SK-N-MC (cell line): Measurements from ENCODE around the gene ANKRD2.

Source experiments
- DNase-seq: peaks from one replicate; pipeline ENCODE4 v3.0.0-alpha.2; 2011; ENCODE audit warnings: low read depth, low spot score
- H3K27ac ChIP-seq: fragments of 200-600 bp; sonication (generic); 2 replicates; pipeline ENCODE4 v1.5.1; 2016; ENCODE audit warnings: mixed run types
- H3K36me3 ChIP-seq: fragments of 200-600 bp; sonication (generic); 2 replicates; pipeline ENCODE4 v1.6.1; 2017; ENCODE audit warnings: antibody characterized with exemption, low read length, mixed read lengths; ENCODE audit not compliant: insufficient read depth
- H3K4me3 ChIP-seq: fragments of 200-600 bp; sonication (generic); 2 replicates; pipeline ENCODE4 v1.5.1; 2016
- H3K9ac ChIP-seq: fragments of 200-600 bp; sonication (generic); 2 replicates; pipeline ENCODE4 v1.8.0; 2017; ENCODE audit warnings: mixed run types, mixed read lengths; ENCODE audit not compliant: insufficient read length
- H3K9me3 ChIP-seq: fragments of 200-600 bp; sonication (generic); 2 replicates; pipeline ENCODE4 v1.6.1; 2017; ENCODE audit warnings: low read depth, mild to moderate bottlenecking, antibody characterized with exemption, low read length, moderate library complexity, mixed read lengths
- EZH2 ChIP-seq: fragments of 200-600 bp; sonication (generic); IDR thresholded peaks from one replicate; pipeline ENCODE4 v1.6.1; 2017; ENCODE audit warnings: antibody characterized with exemption
- FOXP2 ChIP-seq: optimal IDR thresholded peaks from 2 replicates; pipeline ENCODE3; 2011; ENCODE audit warnings: mild to moderate bottlenecking, moderate library complexity; ENCODE audit not compliant: insufficient read depth; ENCODE audit errors: extremely low read length, control extremely low read depth
- POLR2AphosphoS5 ChIP-seq: IDR thresholded peaks from 2 replicates; pipeline ENCODE4 v1.6.1; 2012; ENCODE audit warnings: mild to moderate bottlenecking, low read depth, low read length, borderline replicate concordance

The ANKRD2 gene

DNA sequence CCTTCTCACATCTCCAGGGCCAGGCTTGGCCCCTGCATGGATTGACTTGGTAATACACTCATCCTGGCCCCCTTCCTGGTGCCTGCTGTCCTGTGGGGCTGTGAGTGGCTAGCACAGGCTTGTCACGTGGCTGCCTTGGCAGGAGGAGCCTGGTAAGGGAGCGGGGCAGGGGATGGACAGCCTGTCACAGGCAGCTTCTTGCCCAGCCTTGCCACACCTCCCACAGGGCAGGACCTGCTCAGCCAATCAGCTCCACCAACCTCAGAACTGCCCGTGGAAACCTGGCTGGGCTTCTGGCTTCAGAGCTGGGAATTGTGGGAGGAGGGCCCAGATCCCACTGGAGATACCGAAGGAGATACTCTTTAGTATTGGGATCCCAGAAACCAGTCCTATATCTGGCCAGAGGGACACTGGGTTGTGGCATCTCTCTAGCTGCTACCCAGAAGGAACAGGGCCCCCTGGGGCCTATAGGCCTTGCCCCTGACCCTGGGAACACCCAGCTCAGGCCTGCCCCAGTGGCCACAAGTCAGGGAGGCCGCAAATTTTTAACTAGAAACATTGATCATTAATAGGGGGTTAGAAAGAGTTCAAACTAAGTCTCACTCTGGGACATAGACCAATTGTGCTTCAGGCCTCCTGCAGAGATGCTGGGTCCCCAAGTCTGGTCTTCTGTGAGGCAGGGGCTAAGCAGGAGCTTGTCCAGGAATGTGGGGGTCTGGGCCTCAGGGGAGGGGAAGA, 11.7 kb downstream of the ANKRD2 start, which contains the start of gene HOGA1:
HOGA1 (plus strand) TSS at position 330 of the 738 bp plus-strand sequence; CDS start at position 645, 315 bp downstream.
- Histone ChIP-seq H3K27ac (no peak within 1 kb of the TSS), H3K9ac (no peak within 1 kb of the TSS), H3K36me3 (no peaks in the 10 kb centered on the region), H3K9me3 (no peaks in the 10 kb centered on the region), H3K4me3 (no peak within 1 kb of the TSS)
- DNase-seq, result no peak
- TF ChIP-seq FOXP2, result no peak
- TF ChIP-seq POLR2AphosphoS5, result no peak
- no peak for TF ChIP-seq EZH2

DNA sequence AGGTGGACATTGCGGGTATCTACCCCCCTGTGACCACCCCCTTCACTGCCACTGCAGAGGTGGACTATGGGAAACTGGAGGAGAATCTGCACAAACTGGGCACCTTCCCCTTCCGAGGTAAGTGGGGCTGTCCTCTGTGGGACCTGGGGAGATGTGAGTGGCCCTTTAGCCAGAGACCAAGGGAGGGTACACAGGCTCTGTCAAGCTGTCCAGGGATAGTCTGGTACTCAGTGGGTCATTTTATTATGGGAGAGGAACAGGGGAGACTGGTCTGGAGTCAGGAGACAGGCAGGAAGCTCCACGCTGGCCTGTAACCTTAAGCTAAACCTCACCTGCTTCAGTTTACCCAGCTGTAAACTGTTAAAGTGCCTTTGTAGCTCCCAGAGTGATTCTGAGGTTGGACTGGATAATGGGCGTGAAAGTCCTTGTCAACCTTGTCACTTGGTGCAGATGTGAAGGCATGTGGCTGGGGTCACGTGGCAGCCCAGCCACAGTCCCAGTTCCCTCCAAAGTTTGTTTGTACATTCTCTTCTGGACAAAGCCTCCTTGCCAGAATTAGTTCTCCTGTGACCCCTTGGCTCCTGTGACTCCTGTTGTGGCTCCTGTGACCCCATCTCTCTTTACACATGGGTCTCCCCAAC, 12.3 kb downstream of the ANKRD2 start:
- H3K9me3 ChIP-seq, result no peaks in the 10 kb centered on the region
- no peak overlapping the region for H3K27ac ChIP-seq
- H3K9ac ChIP-seq, result no peak overlapping the region
- no peaks in the 10 kb centered on the region for H3K36me3 ChIP-seq
- DNase-seq, result no peak
- no peak for TF ChIP-seq FOXP2
- TF ChIP-seq POLR2AphosphoS5, result no peak
- TF ChIP-seq EZH2, result no peak
- H3K4me3 ChIP-seq, result no peak overlapping the region

DNA sequence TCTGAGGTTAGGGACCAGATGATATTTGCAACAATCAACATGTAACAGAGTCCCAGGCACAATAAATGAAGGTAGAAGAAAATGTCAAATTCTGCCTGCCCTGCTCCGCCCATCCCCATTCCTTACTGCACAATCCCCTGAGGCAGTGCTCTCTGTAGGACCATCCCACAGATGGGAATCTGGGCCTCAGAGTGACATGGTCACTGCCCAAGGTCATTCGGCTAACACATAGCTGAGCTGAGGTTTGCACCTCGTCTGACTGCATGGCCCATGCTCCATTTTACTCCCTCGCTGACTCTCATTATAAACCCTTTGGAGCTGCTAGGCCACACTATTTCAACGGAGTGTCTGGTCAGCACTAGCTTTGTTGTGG, 12.8 kb downstream of the ANKRD2 start:
- H3K27ac ChIP-seq, result no peak overlapping the region
- no peaks in the 10 kb centered on the region for H3K36me3 ChIP-seq
- H3K4me3 ChIP-seq, result no peak overlapping the region
- no peak for DNase-seq
- H3K9me3 ChIP-seq, result no peaks in the 10 kb centered on the region
- H3K9ac ChIP-seq, result no peak overlapping the region
- no peak for TF ChIP-seq EZH2
- TF ChIP-seq POLR2AphosphoS5, result no peak
- no peak for TF ChIP-seq FOXP2

DNA sequence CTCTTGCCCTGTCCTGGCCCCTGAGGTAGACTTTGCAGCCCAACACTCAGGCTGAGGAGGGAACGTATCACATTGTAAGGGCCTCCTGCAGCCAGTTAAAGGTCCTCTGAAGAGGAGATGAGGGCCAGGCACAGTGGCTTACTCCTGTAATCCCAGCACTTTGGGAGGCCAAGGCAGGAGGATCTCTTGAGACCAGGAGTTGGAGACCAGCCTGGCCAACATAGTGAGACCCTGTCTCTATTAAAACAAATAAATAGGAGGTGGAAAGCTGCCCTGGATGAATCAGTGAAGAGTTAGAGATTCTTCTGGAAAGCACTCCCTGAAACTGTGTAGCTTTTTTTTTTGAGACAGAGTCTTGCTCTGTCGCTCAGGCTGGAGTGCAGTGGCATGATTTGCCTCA, 14.6 kb downstream of the ANKRD2 start:
- no peak for DNase-seq
- TF ChIP-seq POLR2AphosphoS5 (no peak), FOXP2 (no peak), EZH2 (no peak)
- H3K27ac ChIP-seq, result no peak overlapping the region

DNA sequence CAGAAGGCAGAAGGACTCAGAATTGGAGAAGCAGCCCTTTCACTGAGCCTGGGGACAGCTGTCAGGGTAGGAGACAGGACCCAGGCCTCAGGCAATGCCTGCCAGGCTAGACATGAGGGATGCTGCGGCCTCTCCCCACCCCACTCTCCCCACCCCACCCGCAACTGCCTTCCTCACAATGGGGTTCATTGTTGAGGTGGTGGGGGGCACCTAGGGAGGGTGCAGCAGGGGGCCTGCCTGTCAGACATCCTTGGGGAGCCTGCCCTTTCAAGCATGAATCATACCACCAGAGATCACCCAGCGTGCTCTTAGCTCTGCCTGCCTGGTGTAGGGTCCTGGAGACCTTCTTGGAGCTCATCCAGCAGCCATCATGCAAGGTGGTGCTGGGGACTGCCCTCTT, 16.9 kb downstream of the ANKRD2 start, which contains the start of gene C10orf62:
C10orf62 (plus strand) TSS at position 243 of the 400 bp plus-strand sequence. CDS start 177 bp downstream, outside the sequence.
- no peak for DNase-seq
- Histone ChIP-seq H3K27ac (no peak within 1 kb of the TSS), H3K9me3 (no peaks in the 10 kb centered on the region), H3K9ac (no peak within 1 kb of the TSS), H3K36me3 (no peaks in the 10 kb centered on the region), H3K4me3 (no peak within 1 kb of the TSS)
- no peak for TF ChIP-seq FOXP2

More for the DNA sequence above, 14.6 kb downstream of the ANKRD2 start:
- no peaks in the 10 kb centered on the region for H3K9me3 ChIP-seq
- H3K9ac ChIP-seq, result no peak overlapping the region
- H3K36me3 ChIP-seq, result no peaks in the 10 kb centered on the region
- no peak overlapping the region for H3K4me3 ChIP-seq

DNA sequence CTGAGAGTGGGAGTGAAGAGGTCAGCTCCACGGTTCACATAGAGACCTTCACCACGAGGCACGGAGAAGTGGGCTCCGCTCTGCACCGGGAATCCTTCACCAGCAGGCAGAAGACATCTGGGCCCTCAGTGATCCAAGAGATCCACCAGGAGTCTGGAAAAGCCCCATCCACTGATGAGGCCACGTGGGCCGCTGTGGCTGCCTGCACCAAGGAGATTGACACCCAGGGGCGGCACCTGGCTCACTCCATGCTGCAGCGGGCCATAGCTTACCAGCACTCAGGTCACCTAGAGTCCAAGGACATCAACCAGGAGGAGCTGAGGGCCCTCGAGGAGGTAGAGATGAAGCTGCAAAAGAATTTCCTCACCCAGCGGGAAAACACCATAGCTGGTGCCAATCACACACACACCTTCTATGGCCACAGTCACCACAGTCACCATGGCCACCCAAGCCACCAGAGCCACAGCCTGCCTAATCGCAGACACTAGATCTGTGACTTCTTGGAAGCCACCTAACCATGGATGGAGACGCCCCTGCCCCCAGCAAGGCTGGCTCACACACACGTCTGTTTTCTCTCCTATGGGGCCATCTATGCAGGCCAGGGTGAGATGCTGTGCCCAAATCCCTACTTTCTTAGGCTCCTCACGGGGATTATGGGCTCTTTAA, 17.6 kb downstream of the ANKRD2 start:
- DNase-seq, result no peak
- no peaks in the 10 kb centered on the region for H3K36me3 ChIP-seq
- H3K4me3 ChIP-seq, result no peak overlapping the region
- no peaks in the 10 kb centered on the region for H3K9me3 ChIP-seq
- TF ChIP-seq FOXP2 (no peak), EZH2 (no peak), POLR2AphosphoS5 (no peak)
- no peak overlapping the region for H3K27ac ChIP-seq
- H3K9ac ChIP-seq, result no peak overlapping the region

DNA sequence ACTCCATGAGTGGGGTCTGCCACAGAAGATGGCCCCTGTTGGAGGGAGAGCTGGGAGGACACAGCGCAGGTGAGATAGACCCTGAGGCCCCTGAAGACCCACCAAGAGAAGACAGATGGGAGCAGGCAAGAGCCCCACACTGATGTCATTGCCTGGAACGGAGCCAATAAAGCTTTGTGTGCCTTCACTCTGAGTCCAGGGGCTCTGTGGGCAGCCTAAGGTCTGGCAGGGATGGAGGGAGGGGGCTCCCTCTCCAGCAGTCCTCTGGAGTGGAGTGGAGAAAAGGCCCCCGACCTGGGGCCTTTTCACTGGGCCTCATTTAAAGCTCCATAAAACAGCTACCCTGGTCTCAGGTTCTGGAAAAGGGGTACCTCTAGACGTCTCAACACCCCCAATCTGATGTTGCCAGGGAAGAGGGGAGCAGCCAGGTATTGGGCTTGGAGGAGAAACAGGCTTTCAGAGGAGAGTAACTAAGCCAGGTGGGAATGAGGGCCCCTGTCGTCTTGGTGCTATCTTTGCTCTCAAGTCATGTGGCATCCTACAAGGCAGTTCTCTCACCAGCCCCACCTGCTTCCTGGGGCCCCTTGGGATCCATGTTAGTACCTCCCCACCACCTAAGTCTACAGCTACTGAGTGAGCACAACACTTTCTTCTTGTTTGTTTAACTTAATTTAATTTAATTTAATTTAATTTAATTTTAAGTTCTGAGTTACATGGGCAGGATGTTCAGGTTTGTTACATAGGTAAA, 18.3 kb downstream of the ANKRD2 start:
- Histone ChIP-seq H3K36me3 (no peaks in the 10 kb centered on the region), H3K4me3 (no peak overlapping the region), H3K9me3 (no peaks in the 10 kb centered on the region), H3K9ac (no peak overlapping the region), H3K27ac (no peak overlapping the region)
- no peak for DNase-seq
- TF ChIP-seq FOXP2, result no peak

DNA sequence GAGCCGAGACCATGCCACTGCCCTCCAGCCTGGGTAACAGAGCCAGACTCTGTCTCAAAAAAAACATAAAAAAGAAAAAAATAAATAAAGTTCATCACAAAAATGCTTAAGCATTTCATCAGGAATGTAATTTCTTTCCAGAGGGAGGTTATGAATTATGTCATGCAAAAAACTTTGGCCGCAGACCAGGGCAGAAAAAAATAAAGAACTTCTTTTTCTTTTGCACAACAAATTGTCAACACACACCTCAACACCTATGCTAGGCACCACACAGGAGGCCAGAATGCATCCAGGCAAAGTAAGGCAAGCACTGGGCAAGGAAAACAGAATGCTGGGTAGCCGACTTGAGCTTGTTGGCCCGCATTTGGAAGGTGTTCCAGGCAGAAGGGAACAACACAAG, 20.8 kb downstream of the ANKRD2 start:
- H3K4me3 ChIP-seq, result no peak overlapping the region
- H3K9ac ChIP-seq, result no peak overlapping the region
- no peak for DNase-seq
- TF ChIP-seq POLR2AphosphoS5 (no peak), EZH2 (no peak), FOXP2 (no peak)
- H3K36me3 ChIP-seq, result no peaks in the 10 kb centered on the region
- no peaks in the 10 kb centered on the region for H3K9me3 ChIP-seq
- no peak overlapping the region for H3K27ac ChIP-seq
